Measurements from ENCODE around the gene ABCD4. TPM values are rescaled to one million over a fixed set of nuclear protein-coding genes. Genes with fewer than 3 reads are reported as not detected.

Gene ABCD4
- polyA plus RNA-seq, 3 donors, result 13.9 to 54.1 (median 14.2) TPM

GRCh38 chr14:74242780-74243042 is 60.0 kb downstream of the ABCD4 start:
- H3K9ac ChIP-seq (ENCODE audit: insufficient read depth, low read length, poor library complexity, severe bottlenecking), result no peak overlapping the region
- H2AFZ ChIP-seq (ENCODE audit: insufficient read depth, low read depth, low read length, poor library complexity, severe bottlenecking), result no peak overlapping the region
- 45% methylated on average over 4 of the region's 4 CpGs for WGBS (ENCODE audit: insufficient coverage)
- H3K79me2 ChIP-seq (ENCODE audit: insufficient read depth, low read length), result no peaks in the 10 kb centered on the region
- intact Hi-C loops (cut with micrococcal nuclease), result no loop called here
- no peak for DNase-seq
- TF ChIP-seq CTCF (IDR thresholded peaks at IDR 0.05), result no peak
- Mint-ChIP-seq H3K27ac (no peak overlapping the region), H3K36me3 (peaks cover 0 to 2% of the 10 kb centered on the region in 2 donors), H3K4me3 (peak overlapping the region in 1 of 2 donors; percentile 77), H3K9me3 (peaks cover 0 to 15% (median 5%) of the 10 kb centered on the region in 7 donors), H3K27me3 (ENCODE audit: low read depth in 3 of 3) (peaks cover 80 to 97% (median 85%) of the 10 kb centered on the region in 3 donors), H3K4me1 (peaks cover 23% of the 10 kb centered on the region)
- peaks cover 14 to 15% of the 10 kb centered on the region in 2 donors for H3K4me1 ChIP-seq (ENCODE audit: control insufficient read depth in 1 of 2, insufficient read depth in 2 of 2, low read length in 2 of 2)
- H3K36me3 ChIP-seq (replicated peaks in 1 of 2; ENCODE audit: control insufficient read depth in 1 of 2, insufficient read depth in 2 of 2, low read length in 2 of 2), result no peaks in the 10 kb centered on the region
- H4K20me1 ChIP-seq (ENCODE audit: insufficient read depth, low read length), result no peaks in the 10 kb centered on the region
- no peak overlapping the region for H3K27ac ChIP-seq (ENCODE audit: low read depth in 1 of 2, low read length in 2 of 2)
- peaks cover 0 to 43% of the 10 kb centered on the region in 2 donors for H3K9me3 ChIP-seq (replicated peaks in 1 of 2; ENCODE audit: control insufficient read depth in 1 of 2, insufficient read depth in 1 of 2, low read length in 2 of 2)
- no peak overlapping the region for H3K4me3 ChIP-seq (replicated peaks in 1 of 3; ENCODE audit: low read depth in 2 of 3, low read length in 3 of 3)
- peaks cover 64 to 99% of the 10 kb centered on the region in 2 donors for H3K27me3 ChIP-seq (ENCODE audit: control insufficient read depth in 2 of 2, insufficient read depth in 2 of 2, low read length in 2 of 2)
- no peak overlapping the region for H3K4me2 ChIP-seq (replicated peaks; ENCODE audit: extremely low read depth, low read length, poor library complexity, severe bottlenecking)

GRCh38 chr14:74242021-74242779 is 60.5 kb downstream of the ABCD4 start:
- Mint-ChIP-seq H3K27me3 (ENCODE audit: low read depth in 3 of 3) (peaks cover 85 to 99% (median 86%) of the 10 kb centered on the region in 3 donors), H3K4me3 (peak overlapping the region in 1 of 2 donors; percentile 77), H3K36me3 (peaks cover 0 to 5% of the 10 kb centered on the region in 2 donors), H3K9me3 (peaks cover 0 to 15% (median 5%) of the 10 kb centered on the region in 7 donors), H3K27ac (no peak overlapping the region), H3K4me1 (peaks cover 23% of the 10 kb centered on the region)
- WGBS (ENCODE audit: insufficient coverage), result 7% methylated on average over 9 of the region's 28 CpGs
- no peaks in the 10 kb centered on the region for H3K36me3 ChIP-seq (replicated peaks in 1 of 2; ENCODE audit: control insufficient read depth in 1 of 2, insufficient read depth in 2 of 2, low read length in 2 of 2)
- H4K20me1 ChIP-seq (ENCODE audit: insufficient read depth, low read length), result no peaks in the 10 kb centered on the region
- DNase-seq, result no peak
- no peaks in the 10 kb centered on the region for H3K79me2 ChIP-seq (ENCODE audit: insufficient read depth, low read length)
- H3K9me3 ChIP-seq (replicated peaks in 1 of 2; ENCODE audit: control insufficient read depth in 1 of 2, insufficient read depth in 1 of 2, low read length in 2 of 2), result peaks cover 0 to 47% of the 10 kb centered on the region in 2 donors
- H3K27me3 ChIP-seq (ENCODE audit: control insufficient read depth in 2 of 2, insufficient read depth in 2 of 2, low read length in 2 of 2), result peaks cover 69 to 99% of the 10 kb centered on the region in 2 donors
- intact Hi-C loops (cut with micrococcal nuclease), result no loop called here
- H2AFZ ChIP-seq (ENCODE audit: insufficient read depth, low read depth, low read length, poor library complexity, severe bottlenecking), result no peak overlapping the region
- no peak overlapping the region for H3K4me2 ChIP-seq (replicated peaks; ENCODE audit: extremely low read depth, low read length, poor library complexity, severe bottlenecking)
- TF ChIP-seq CTCF (IDR thresholded peaks at IDR 0.05), result no peak
- no peak overlapping the region for H3K27ac ChIP-seq (ENCODE audit: low read depth in 1 of 2, low read length in 2 of 2)
- no peak overlapping the region for H3K9ac ChIP-seq (ENCODE audit: insufficient read depth, low read length, poor library complexity, severe bottlenecking)
- peaks cover 14 to 15% of the 10 kb centered on the region in 2 donors for H3K4me1 ChIP-seq (ENCODE audit: control insufficient read depth in 1 of 2, insufficient read depth in 2 of 2, low read length in 2 of 2)
- H3K4me3 ChIP-seq (replicated peaks in 1 of 3; ENCODE audit: low read depth in 2 of 3, low read length in 3 of 3), result no peak overlapping the region
